Uterus (tissue), 2 donors: Measurements from ENCODE around the gene PVR.

Source experiments
- CTCF ChIP-seq, 4 experiments: fragments of 200-600 bp in 2 of 4; fragments of 450-650 bp in 2 of 4; sonication (generic) in 2 of 4; IDR thresholded peaks; one replicate each; pipeline ENCODE4 v1.5.1; 2016 to 2019; ENCODE audit warnings: antibody characterized with exemption in 4 of 4, mild to moderate bottlenecking in 2 of 4, moderate library complexity in 1 of 4
- POLR2A ChIP-seq, 2 donors: fragments of 450-650 bp; IDR thresholded peaks; one replicate each; pipeline ENCODE4 v1.6.1; 2016; ENCODE audit warnings: antibody characterized with exemption in 2 of 2, mild to moderate bottlenecking in 1 of 2, moderate library complexity in 1 of 2

- TF ChIP-seq CTCF (IDR thresholded peaks at IDR 0.05) (no peak), POLR2A (IDR thresholded peaks at IDR 0.05) (no peak)
Observed at GRCh38 chr19:44668985-44669764, 25.5 kb downstream of the PVR start.
